CD4-positive, alpha-beta T cell treated with Interleukin-12 subunit alpha and Interleukin-12 subunit beta, for 1 hour (primary cell): ENCODE results near the gene AP3M1.

Experiments
- DNase-seq: peaks from one replicate; pipeline ENCODE4 v3.0.0-alpha.2; 2020

AP3M1 gene

DNA sequence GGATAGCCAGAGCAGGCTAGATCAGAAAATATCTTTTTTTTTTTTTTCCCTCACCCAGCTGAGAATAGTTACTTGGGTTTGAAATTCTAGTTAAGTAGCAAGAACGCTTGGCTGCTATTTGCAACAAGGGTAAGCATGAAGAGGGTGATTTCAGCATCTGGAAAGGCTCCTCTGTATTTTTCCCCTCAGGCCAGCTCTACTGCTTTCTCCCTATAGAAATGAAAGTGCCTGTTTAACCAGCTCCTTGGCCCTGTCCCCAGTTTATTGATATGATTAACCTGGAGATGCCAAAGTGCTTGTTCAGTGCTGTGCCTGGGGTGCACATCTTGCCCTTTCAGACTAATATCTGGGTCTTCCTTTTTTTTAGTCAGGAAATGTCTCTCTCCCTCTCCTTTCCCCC, 37.1 kb downstream of the AP3M1 start:
- no peak for DNase-seq

DNA sequence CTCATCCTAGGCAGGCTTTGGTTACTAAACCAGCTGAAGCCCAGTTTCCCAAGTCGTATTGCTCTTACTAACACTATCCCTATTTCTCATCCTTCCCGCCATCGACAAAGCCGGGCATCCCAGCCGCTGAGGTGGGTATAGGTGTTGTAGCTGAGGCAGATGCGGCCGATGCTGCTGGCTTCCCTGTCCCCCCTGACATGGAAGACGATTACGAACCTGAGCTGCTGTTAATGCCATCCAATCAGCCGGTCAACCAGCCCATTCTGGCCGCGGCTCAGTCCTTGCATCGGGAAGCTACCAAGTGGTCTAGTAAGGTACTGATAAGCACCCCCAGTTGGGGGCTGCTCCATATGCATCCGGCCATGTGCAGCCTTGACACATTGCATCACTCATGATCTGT, 38.8 kb downstream of the AP3M1 start:
- DNase-seq, result no peak

DNA sequence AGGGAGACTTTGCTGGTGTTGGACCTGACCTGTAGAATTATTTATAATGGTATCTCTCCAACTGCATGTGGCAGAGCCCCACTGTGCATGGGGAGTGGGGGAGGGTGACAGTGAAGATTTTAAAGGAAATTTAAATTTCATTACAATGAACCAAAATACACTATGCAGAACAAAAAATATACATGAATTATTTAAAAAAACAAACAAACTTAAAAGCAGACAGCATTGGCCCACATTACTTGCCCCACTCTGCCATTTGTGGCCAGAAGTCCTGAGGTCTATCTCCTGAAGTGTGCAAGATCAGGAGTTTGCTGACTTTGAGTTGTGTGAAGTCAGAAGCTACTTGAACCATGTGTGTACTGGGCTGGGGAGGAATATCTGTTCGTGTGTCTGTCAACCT, 40.5 kb downstream of the AP3M1 start:
- no peak for DNase-seq

DNA sequence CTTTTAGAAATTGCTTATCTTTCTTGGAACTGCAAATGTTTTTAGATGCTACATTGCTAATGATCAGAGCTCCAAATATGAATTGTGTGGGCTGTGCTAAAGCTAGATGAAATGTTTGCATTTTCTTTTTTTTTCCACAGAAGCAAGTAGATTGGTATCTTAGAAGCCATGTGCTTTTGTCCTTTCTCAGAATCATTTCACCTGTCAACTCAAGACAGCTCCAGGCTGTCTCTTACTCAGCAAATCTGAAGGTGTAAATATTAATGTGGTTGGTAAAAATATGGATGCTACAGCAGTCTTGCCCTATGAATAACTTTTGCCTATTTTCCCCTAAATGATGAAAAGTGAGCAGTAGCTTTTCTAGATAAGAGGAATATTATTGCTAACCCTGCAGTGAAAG, 41.2 kb downstream of the AP3M1 start:
- DNase-seq, result no peak

DNA sequence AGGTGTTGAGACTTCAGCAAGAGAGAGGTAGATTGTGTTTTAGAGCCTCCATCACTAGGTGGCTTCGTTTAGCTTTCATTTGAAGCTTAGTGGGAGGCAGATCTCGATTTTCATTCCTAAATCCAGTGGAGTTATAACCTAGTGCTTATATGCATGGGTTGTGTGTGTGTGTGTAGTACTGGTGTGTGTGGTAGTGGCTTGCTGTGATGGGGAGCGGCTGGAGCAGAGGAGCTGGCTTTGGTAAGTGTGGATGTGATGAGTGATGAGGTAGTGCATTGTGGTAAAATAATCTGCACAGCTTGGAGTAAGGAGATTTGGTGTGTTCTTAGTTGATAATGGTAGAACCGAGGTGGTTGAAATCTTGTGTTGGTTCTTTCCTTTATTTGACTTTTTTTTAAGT, 43.2 kb downstream of the AP3M1 start:
- no peak for DNase-seq

DNA sequence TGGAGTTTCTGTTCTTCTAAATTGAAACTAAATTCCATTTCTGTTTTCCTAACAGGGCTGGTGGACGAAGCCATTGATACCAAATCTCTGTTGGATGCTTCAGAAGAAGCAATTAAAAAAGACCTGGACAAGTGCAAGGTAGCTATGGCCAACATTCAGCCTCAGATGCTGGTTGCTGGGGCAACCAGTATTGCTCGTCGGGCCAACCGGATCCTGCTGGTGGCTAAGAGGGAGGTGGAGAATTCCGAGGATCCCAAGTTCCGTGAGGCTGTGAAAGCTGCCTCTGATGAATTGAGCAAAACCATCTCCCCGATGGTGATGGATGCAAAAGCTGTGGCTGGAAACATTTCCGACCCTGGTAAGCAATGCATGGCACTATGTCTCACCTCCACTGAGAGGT, 45.6 kb downstream of the AP3M1 start:
- DNase-seq, result no peak

DNA sequence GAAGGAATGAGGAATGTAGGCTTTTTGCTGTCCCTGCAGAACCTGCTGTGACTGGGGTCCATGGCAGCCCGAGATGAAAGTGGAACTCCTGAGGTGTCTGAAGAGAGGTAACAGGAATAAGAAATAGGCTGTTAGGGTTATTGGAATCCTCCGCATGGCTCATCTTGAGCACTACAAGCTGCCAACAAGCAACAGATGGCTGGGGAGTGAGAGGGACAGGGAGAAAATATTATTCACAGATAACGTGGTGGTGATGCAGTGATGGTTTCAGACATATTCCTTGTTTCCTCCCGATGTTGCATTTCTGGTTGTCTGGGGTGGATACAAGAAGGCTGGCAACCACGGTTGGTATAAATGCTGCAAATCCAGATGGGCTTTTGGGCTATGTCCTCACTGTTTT, 46.1 kb downstream of the AP3M1 start:
- no peak for DNase-seq

DNA sequence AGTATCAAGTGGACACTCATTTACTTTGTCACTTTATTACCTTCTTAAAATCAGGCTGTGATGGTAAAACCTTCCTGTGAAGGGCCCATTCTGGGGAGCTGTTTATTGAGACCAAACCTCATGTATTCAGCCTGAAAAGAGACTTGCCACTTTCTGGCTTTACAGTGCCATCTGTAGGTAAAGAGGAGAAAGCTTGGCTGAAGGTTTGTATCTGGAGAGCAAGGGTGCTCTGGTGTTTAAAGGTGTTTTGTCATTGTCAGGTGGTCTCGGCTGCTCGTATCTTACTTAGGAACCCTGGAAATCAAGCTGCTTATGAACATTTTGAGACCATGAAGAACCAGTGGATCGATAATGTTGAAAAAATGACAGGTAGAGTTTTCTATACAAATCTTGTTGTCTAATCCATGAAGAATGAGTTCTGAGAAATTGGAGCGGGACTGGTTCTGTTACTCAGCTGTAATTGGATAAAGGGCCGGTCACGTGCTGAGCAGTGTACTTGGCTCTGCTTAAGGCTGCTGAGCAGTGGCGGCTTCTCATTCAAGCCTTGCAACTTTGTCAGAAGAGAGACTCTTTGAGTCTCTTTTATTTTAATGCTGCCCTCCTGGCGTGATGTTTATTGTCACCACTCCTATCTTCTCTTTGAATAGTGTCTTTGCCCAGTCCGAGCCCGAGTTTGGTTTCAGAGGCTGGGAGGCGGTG, 46.9 kb downstream of the AP3M1 start:
- DNase-seq, result no peak

DNA sequence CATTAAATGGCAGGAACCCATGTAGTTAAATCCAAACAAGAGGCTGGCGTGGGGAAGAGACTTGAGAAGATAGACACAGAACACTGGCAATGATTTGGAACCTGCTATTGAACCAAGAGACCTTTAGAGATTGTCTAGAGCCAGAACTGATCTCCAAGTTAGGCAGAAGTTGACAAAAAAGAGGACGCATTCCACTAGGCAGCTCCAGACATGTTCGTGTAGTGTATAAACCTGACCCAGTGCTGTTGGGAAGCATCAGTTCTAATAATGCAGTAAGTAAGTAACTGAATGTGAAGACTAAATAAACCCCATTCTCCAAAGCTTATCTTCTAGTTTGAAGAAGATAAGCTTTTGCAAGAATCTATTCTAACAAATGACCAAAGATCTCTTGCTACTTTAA, 50.8 kb downstream of the AP3M1 start:
- no peak for DNase-seq

DNA sequence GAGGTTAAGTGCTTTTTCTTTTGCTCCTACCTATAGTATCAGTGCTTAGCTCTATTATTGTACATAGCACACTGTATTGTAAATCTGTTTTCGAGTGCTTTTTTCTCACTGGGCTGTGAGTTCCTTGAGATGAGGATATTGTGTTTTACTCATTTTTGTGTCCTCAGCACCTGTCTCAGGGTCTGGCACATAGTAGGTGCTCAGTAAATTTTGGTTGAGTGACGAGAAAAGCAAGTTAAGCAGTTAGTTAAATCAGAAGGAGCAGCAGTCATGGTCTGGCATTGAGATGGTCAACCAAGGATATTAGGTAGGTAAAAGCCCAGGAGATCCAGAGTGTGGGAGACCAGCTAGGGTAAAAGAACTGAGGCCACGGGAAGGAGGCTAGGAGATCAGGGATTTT, 51.2 kb downstream of the AP3M1 start:
- DNase-seq, result no peak

DNA sequence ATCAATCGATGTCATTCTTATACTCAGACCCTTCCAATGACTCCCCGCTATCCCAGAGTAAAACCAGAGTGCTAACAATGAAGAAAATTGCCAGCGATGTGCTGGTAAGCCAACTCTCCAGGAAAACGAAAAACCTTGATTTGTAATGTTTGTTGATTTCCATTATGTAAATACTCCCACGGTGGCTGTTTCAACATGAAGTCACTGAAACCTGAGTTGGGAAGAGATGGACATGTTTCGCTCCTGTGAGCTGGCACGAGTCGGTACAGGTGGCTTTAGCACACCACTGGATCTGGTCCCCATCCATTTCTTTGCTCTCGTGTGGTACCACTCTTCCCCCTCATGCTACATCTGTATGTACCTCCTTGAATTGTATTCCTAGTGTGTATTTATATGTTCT, 52.9 kb downstream of the AP3M1 start:
- DNase-seq, result no peak

DNA sequence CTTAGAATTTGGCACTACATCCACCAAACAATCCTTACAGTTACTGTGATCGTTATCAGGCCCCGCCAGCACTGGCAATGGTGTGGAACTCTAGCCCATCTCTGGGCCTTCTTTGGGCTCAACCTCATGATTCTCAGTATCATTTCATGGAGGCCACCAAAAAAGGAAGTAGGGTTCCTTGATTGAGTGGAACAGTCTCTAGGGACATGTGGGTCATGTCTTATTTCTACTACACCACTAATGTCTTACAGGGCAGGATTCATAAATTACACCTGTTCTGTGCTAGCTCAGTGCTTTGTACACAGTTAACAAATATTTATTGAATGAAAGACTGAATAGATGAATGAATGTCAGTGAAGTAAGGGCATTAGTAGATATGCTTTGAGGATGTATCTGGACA, 53.9 kb downstream of the AP3M1 start:
- DNase-seq, result no peak

DNA sequence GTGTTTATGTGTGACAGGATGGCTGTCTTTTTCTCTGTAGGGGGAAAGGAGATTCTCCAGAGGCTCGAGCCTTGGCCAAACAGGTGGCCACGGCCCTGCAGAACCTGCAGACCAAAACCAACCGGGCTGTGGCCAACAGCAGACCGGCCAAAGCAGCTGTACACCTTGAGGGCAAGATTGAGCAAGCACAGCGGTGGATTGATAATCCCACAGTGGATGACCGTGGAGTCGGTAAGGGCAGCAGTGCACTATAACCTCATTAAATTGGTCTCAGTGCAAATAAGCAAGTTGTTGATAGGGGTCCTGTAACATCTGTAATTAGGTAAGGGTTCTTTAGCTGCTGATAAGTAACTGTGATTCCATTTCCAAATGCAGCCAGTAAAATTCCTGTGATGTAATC, 56.4 kb downstream of the AP3M1 start:
- DNase-seq, result no peak

DNA sequence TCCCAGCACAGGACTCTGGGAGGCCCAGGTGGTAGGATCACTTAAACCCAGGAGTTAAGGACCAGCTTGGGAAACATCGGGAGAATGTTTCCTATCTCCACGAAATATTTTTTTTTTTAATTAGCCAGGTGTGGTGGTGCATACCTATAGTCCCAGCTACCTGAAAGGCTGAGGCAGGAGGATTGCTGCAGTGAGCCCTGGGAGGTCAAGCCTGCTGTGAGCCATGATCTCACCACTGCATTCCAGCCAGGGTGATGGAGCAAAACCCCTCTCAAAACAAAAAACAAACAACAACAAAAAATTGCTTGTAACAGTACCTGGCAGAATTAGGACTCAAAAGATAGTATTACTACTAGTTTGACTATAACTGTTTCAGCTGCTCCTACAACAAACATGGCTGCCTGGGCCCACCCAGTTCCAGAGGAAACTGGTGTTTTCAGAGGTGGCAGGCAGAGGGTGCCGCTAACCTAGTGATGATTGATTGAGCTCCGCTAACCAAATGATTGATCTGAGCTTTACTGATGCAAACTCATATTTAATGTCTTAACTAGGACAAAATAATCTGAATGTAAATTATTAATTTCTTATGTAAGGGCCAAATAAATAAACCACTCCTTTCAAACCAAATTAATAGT, 57.0 kb downstream of the AP3M1 start:
- no peak for DNase-seq

DNA sequence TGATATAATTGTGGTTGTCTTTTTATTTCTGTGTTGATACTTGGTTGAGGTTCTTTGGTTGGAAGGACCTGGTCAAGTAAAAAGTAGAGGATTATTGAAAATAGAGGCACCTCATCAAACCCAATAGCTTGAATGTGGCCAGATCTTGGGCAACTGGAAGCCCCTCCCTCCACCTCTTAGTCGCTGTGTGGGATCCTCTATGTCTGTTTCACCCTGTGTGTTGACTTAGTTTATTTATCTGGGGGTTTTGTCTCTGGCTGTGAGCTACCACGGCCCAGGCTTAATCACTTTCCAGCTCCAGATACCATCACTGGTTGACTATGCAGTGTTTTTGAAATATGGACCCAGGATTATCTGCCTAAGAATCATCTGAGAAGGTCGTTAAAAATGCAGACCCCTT, 58.3 kb downstream of the AP3M1 start:
- DNase-seq, result no peak

DNA sequence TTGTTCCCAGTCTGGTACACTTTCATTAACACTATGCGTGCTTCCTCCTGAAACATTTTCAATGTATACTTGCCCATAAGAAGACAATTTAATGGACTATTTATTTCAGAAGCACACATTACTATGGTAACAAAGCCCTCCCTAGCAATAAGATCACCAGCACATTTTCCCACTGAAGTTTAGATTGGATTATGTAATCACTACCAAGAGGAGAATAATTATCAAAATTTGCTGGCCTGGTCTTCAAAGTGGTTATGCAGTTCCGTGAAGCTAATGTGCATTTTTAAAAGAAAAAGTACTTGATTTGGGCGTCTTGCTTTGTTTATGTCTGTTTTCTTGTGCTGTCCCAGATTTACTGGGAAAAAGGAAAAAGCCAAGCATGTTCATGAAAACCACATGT, 61.9 kb downstream of the AP3M1 start:
- no peak for DNase-seq

DNA sequence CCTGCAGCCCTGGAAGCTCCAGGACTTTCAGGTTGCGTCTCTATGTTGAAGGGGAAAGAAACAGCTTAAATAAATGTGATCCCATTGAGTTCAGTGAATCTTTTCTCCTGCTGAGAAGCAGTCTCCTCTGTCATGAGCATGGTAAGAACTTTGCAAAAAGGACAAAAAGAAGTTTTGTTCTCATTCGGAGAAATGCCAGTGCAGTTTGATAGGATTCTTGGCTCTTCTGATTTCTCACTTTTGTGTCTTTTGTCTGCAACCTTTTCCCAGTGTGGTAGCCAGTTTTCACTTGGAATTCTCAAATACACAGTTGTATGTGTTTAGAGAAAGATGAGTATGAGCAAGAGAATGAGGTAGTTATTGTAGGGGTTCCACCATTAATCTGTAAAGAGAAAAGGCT, 64.3 kb downstream of the AP3M1 start:
- no peak for DNase-seq

DNA sequence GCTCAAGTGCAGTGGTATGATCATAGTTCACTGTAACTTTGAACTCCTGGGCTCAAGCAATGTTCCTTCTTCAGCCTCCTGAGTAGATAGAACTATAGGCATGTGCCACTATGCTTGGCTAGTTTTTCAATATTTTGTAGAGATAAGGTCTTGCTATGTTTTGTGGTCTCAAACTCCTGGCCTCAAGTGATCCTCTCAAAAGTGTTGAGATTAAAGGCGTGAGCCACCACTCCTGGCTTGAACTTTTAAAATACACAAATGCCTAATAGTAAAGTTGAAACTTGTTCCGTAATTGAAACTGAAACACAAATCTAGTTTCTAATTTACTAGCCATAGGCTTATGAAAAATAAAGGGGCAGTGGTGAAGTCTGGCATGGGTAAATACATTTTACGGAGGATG, 65.7 kb downstream of the AP3M1 start:
- no peak for DNase-seq

DNA sequence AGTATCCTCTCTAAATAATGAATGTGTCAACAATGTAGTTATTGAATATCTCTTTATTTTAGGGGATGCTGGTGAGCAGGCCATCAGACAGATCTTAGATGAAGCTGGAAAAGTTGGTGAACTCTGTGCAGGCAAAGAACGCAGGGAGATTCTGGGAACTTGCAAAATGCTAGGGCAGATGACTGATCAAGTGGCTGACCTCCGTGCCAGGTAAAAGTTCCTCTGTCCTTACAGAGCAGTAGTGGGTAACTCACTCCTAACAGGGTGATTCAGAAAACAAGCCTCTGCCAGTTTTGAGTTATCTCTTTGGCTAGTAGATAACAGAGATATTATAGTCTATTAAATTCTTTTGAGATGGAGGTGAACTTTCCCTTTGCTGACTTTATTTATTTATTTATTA, 67.3 kb downstream of the AP3M1 start:
- DNase-seq, result no peak

DNA sequence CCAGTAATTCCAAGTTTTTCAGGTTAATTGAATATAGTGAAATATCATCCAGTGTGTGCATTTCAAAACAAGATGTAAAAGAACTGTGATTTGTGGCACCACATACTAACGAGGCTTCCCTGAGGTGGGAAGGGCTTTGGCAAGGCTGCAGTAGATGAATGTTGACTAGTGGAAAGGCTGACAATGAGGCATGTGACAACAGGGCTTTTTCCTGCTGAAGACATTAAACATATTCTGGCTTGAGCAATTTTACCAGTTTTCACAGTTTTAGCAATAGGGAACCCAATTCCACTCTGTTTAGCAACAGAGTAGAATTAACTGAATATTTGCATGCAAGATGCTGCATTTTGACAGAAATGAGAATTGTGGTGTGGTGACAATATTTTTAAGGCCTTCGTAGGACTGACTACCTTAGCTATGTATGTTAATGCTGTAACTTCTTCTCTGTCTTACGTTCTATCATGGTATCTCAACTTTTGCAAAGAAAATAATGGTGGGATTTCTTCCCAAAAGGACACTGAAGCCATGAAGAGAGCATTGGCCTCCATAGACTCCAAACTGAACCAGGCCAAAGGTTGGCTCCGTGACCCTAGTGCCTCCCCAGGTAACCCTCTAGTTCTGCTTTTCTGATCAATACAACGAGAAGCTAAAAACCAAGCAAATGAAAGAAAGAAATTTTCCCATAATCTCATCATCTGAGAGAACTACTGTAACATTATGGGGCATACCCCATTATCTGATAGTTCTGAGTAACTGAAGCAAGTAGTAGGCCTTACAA, 68.5 kb downstream of the AP3M1 start:
- no peak for DNase-seq

DNA sequence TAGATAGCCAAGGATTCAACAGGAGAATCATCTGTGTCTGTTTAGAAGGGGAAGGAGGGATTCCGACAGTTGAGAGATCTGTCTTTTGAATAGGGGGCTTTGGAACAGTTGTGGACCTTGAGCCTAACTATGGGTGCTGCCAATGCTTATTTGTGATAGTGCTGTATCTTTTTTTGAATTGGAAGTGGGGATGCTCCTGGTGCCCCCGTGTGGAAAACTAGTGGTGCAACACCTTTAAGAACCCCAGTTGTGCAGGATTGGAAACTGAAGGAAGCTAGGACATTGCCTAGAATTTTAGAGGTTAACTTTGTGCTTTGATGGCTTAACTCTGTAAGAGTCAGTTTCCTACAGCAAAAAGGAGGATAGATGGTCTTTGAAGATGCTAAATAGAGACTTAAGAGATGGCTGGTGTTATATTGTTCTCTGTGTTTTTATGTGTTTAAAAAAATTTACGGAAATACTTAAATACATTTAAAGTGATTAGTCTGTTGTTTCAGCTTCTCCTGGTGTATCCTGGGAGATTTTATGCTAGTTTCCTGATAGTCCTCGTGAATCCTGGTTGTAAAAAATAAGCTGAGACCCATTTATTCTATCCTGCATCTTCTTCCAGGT, 69.3 kb downstream of the AP3M1 start:
- peak; percentile 58 for DNase-seq

DNA sequence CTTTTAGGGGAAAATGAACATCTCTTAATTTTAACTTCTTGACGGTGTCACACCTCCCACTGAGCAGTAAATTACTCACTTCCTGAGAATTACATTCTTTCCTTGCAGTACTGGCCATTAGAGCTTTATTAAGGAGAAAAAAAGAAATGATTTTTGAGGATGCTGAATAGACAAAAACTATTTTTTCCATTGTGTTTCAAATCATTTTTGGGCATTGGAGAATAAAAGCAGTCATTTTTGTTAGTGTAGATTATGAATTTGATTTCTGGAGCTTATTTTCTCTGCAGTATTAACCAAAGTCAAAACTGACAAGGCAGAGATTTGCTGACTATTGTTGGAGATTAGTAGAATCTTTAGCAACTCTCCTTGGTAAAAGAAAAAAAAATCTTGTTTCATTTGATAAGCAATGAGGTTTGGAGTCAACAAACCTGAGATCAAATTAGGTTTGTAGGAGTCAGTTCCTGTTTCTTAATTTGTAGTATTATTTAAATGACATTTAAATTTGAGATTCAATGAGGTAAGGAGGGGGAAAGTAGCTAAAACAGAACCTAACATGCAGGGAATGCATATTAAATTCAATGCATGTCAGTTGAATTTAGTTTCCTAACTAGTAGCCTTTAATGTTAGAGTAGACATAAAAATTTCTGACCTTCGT, 70.6 kb downstream of the AP3M1 start:
- DNase-seq, result no peak
